C1 segment of cervical spinal cord (tissue), 14 donors: ENCODE data around the gene SH3BP4.

Experiments
- DNase-seq, 14 donors: peaks; one replicate each; lab custom pipeline; 2025; lab: John Stamatoyannopoulos, UW

SH3BP4 gene

GRCh38 chr2:234964631-234965461 is 13.0 kb downstream of the SH3BP4 start:
- no peak for DNase-seq

- DNase-seq, result no peak
These were observed 14.5 kb downstream of the SH3BP4 start for GRCh38 chr2:234966340-234966739.

GRCh38 chr2:234967201-234967869 is 15.5 kb downstream of the SH3BP4 start:
- no peak for DNase-seq

GRCh38 chr2:234967870-234968208 is 16.0 kb downstream of the SH3BP4 start:
- no peak for DNase-seq

GRCh38 chr2:234968631-234969305 is 17.0 kb downstream of the SH3BP4 start:
- DNase-seq, result no peak

GRCh38 chr2:234969306-234970098 is 17.7 kb downstream of the SH3BP4 start:
- no peak for DNase-seq

- DNase-seq, result no peak
These were observed 18.3 kb downstream of the SH3BP4 start for GRCh38 chr2:234970099-234970440.

GRCh38 chr2:234970477-234970882 is 18.7 kb downstream of the SH3BP4 start:
- DNase-seq, result no peak

GRCh38 chr2:234971496-234971895 is 19.7 kb downstream of the SH3BP4 start:
- no peak for DNase-seq

GRCh38 chr2:234973008-234973407 is 21.2 kb downstream of the SH3BP4 start:
- no peak for DNase-seq

- DNase-seq, result peak in 2 of 14 donors; percentile 28 to 34
These were observed 22.9 kb downstream of the SH3BP4 start for GRCh38 chr2:234974501-234975385.

- no peak for DNase-seq
These were observed 23.8 kb downstream of the SH3BP4 start for GRCh38 chr2:234975611-234976010.

GRCh38 chr2:234976479-234977227 is 24.8 kb downstream of the SH3BP4 start:
- no peak for DNase-seq

GRCh38 chr2:234977228-234977679 is 25.4 kb downstream of the SH3BP4 start:
- DNase-seq, result no peak

- no peak for DNase-seq
These were observed 26.8 kb downstream of the SH3BP4 start for GRCh38 chr2:234978466-234979203.

GRCh38 chr2:234979204-234980167 is 27.7 kb downstream of the SH3BP4 start:
- DNase-seq, result no peak

- no peak for DNase-seq
These were observed 28.8 kb downstream of the SH3BP4 start for GRCh38 chr2:234980451-234981187.
